ENCODE measurements around the gene PDLIM4.

PDLIM4 gene

GRCh38 chr5:132257131-132258101 is at the start of gene PDLIM4:
PDLIM4 (plus strand) TSS chr5:132257696; CDS start chr5:132257735, 39 bp downstream.
- DNase-seq (ENCODE audit: low read depth in 2 of 3, low spot score in 2 of 3) = no peak

- DNase-seq (ENCODE audit: low read depth in 2 of 3, low spot score in 2 of 3) = no peak
Measured at GRCh38 chr5:132207778-132208177, 49.7 kb upstream of the PDLIM4 start.

GRCh38 chr5:132209131-132209530 is 48.4 kb upstream of the PDLIM4 start:
- DNase-seq (ENCODE audit: low read depth in 2 of 3, low spot score in 2 of 3) = no peak

GRCh38 chr5:132209901-132210545 is 47.5 kb upstream of the PDLIM4 start:
- DNase-seq (ENCODE audit: low read depth in 2 of 3, low spot score in 2 of 3) = no peak

- DNase-seq (ENCODE audit: low read depth in 2 of 3, low spot score in 2 of 3) = no peak
Measured at GRCh38 chr5:132210944-132211343, 46.6 kb upstream of the PDLIM4 start.

GRCh38 chr5:132211787-132212186 is 45.7 kb upstream of the PDLIM4 start:
- DNase-seq (ENCODE audit: low read depth in 2 of 3, low spot score in 2 of 3) = no peak

GRCh38 chr5:132213666-132214065 is 43.8 kb upstream of the PDLIM4 start:
- no peak for DNase-seq (ENCODE audit: low read depth in 2 of 3, low spot score in 2 of 3)

- DNase-seq (ENCODE audit: low read depth in 2 of 3, low spot score in 2 of 3) = no peak
Measured at GRCh38 chr5:132214491-132214890, 43.0 kb upstream of the PDLIM4 start.

GRCh38 chr5:132215329-132215728 is 42.2 kb upstream of the PDLIM4 start:
- no peak for DNase-seq (ENCODE audit: low read depth in 2 of 3, low spot score in 2 of 3)

GRCh38 chr5:132218321-132218720 is 39.2 kb upstream of the PDLIM4 start:
- no peak for DNase-seq (ENCODE audit: low read depth in 2 of 3, low spot score in 2 of 3)

GRCh38 chr5:132219289-132219970 is 38.1 kb upstream of the PDLIM4 start:
- no peak for DNase-seq (ENCODE audit: low read depth in 2 of 3, low spot score in 2 of 3)

GRCh38 chr5:132219981-132220380 is 37.5 kb upstream of the PDLIM4 start:
- DNase-seq (ENCODE audit: low read depth in 2 of 3, low spot score in 2 of 3) = no peak

- DNase-seq (ENCODE audit: low read depth in 2 of 3, low spot score in 2 of 3) = no peak
Measured at GRCh38 chr5:132220491-132220890, 37.0 kb upstream of the PDLIM4 start.

- DNase-seq (ENCODE audit: low read depth in 2 of 3, low spot score in 2 of 3) = no peak
Measured at GRCh38 chr5:132221781-132222648, 35.5 kb upstream of the PDLIM4 start.

GRCh38 chr5:132222649-132223038 is 34.9 kb upstream of the PDLIM4 start:
- no peak for DNase-seq (ENCODE audit: low read depth in 2 of 3, low spot score in 2 of 3)

GRCh38 chr5:132223861-132224260 is 33.6 kb upstream of the PDLIM4 start:
- DNase-seq (ENCODE audit: low read depth in 2 of 3, low spot score in 2 of 3) = no peak

GRCh38 chr5:132224716-132225115 is 32.8 kb upstream of the PDLIM4 start:
- DNase-seq (ENCODE audit: low read depth in 2 of 3, low spot score in 2 of 3) = no peak

GRCh38 chr5:132225165-132226032 is 32.1 kb upstream of the PDLIM4 start:
- no peak for DNase-seq (ENCODE audit: low read depth in 2 of 3, low spot score in 2 of 3)

GRCh38 chr5:132226516-132227234 is 30.8 kb upstream of the PDLIM4 start:
- no peak for DNase-seq (ENCODE audit: low read depth in 2 of 3, low spot score in 2 of 3)

Measured in activated CD8-positive, alpha-beta memory T cell treated with anti-CD3 and anti-CD28 coated beads for 48 hours (primary cell).